WI38 (cell line): ENCODE data around the gene DPYD.
"Not testable (repeated sequence)": the region's sequence is repeated elsewhere in the genome, so short reads cannot be mapped to it uniquely, and the experiment has no call there.

Experiments used
- H3K4me3 ChIP-seq: 2 replicates; pipeline ENCODE4 v1.5.1; 2011; ENCODE audit warnings: low read depth, mild to moderate bottlenecking, control low read depth, low read length
- CTCF ChIP-seq: IDR thresholded peaks from 2 replicates; pipeline ENCODE4 v1.5.1; 2012; ENCODE audit warnings: low read depth, mild to moderate bottlenecking, control low read depth, low read length

DPYD gene

GRCh38 chr1:97364086-97364485 is 556.7 kb downstream of the DPYD start:
- TF ChIP-seq CTCF = no peak
- no peak overlapping the region for H3K4me3 ChIP-seq

- no peak overlapping the region for H3K4me3 ChIP-seq
- no peak for TF ChIP-seq CTCF
These were observed 564.5 kb downstream of the DPYD start for GRCh38 chr1:97356309-97356708.

GRCh38 chr1:97352936-97353382 is 567.9 kb downstream of the DPYD start:
- no peak overlapping the region for H3K4me3 ChIP-seq
- TF ChIP-seq CTCF = no peak

- no peak for TF ChIP-seq CTCF
- no peak overlapping the region for H3K4me3 ChIP-seq
These were observed 569.0 kb downstream of the DPYD start for GRCh38 chr1:97351846-97352245.

GRCh38 chr1:97350662-97351061 is 570.2 kb downstream of the DPYD start:
- no peak for TF ChIP-seq CTCF
- no peak overlapping the region for H3K4me3 ChIP-seq

- H3K4me3 ChIP-seq = no peak overlapping the region
- TF ChIP-seq CTCF = no peak
These were observed 570.6 kb downstream of the DPYD start for GRCh38 chr1:97350241-97350640.

- not testable (repeated sequence) for H3K4me3 ChIP-seq
These were observed 571.0 kb downstream of the DPYD start for GRCh38 chr1:97349794-97350193.

GRCh38 chr1:97348599-97349265 is 572.1 kb downstream of the DPYD start:
- TF ChIP-seq CTCF = no peak
- no peak overlapping the region for H3K4me3 ChIP-seq
